GM18526 (cell line): ENCODE data around the gene CNGA3.

ENCODE experiments used
- POLR2A ChIP-seq: IDR thresholded peaks from 3 replicates; pipeline ENCODE4 v1.6.1; 2011; ENCODE audit not compliant: insufficient read length; ENCODE audit errors: extremely low read depth

The CNGA3 gene

DNA sequence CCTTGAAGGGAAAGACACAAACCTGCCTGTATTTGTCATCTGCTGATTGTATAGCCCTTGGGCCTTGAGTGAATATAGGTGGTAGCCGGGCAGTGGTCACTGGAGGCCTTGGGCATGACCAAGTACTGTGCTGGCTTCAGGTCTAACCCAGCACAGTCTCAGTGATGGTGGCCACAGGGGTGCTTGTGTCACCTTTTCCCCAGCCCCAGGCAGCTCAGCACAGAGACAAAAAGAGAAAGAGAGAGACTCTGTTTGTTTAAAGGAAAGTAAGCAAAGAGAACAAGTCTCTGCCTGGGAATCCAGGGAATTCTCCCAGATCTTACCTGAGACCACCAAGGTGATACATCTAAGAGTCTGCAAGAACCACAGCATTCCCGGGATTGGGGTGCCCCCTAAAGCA, 59.0 kb downstream of the CNGA3 start:
- TF ChIP-seq POLR2A = no peak

- no peak for TF ChIP-seq POLR2A
Measured at GRCh38 chr2:98408155-98408554, 61.9 kb downstream of the CNGA3 start.

DNA sequence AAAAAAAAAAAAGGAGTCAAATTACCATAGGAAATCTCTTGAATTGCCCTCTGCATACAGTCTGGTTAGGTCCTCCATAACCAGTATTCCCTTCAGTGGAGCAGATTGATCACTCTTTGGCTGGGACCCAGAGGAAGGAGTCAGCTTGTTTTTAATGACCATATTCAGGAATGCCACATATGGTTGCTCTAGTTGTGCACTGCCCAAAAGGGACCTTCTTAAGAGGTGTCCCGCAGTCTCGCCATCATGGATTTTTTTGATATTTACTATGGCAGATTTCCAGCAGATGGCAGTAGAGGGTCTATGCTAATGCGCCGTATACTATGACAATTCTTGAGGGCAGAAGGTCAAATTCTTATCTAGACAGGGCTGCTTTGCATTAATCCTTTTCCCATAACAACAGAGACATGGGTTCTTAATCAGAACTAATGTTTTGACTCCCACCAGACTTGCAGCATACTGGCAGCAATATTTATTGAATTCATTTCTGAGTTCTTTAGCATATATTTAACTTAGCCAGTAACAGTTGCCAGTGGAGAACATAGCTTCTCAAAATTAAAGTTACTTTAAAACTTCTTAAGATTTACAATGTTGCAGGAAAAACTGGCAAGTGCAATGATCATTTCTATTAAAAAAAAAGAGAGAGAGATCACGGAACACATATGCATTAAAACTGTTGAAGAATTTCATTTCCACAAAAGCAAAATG, 66.6 kb downstream of the CNGA3 start:
- no peak for TF ChIP-seq POLR2A

- no peak for TF ChIP-seq POLR2A
Measured at GRCh38 chr2:98416383-98417159, 70.3 kb downstream of the CNGA3 start.

DNA sequence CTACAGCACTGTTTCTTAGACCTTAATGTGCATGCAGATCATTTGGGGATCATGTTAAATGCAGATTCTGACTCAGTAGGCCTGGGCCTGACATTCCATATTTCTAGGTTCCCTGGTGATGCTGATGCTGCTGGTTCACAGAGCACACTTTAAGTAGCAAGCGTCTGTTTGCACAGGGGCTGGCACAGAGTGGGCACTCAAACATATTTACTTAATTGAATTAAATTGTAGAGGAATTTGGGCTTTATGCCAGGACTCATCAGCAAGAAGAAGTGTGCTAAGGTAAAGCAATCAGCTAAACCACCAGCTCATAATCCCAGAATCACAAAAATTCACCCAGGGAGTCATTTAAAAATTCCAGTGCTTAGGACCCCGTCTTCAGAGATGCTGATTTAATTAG, 73.3 kb downstream of the CNGA3 start:
- TF ChIP-seq POLR2A = no peak

DNA sequence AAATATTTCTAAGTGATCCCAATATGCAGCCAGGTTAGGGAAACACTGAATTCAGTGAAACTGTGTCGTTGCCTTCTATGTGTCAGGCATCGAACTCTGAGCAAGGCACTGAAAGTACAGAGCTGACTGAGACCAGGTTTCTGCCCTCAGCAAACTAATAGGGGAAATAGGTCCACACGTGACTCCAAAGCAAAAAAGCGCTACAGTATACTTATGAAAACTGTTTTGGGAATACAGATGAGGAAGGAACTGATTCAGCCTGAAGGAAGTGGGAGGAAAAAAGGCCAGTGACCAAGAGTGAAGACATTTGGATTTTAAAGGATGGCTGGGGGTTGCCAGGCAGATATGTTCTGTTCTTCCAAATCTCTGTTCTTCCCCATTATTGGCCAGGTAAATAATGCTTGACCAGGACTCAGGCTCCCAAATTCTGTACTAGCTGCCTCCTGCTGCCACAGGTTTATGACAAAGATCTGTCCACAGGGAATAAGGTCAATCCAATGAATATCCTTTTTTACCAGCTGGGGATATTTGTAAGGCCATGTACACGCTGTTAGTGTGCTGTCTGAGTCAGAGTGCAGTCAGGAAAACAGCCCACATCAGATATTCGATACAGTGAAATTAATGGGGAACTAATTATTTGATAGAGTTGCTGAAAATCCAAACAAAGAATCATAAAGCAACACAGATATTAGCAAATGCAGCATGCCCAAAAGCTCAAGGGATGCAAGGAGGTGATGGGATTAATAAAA, 73.9 kb downstream of the CNGA3 start:
- no peak for TF ChIP-seq POLR2A

- no peak for TF ChIP-seq POLR2A
Measured at GRCh38 chr2:98422449-98422848, 76.2 kb downstream of the CNGA3 start.

- TF ChIP-seq POLR2A = no peak
Measured at GRCh38 chr2:98426771-98427170, 80.5 kb downstream of the CNGA3 start.

- no peak for TF ChIP-seq POLR2A
Measured at GRCh38 chr2:98432145-98432544, 85.9 kb downstream of the CNGA3 start.

GRCh38 chr2:98433363-98433964, 87.2 kb downstream of the CNGA3 start:
- no peak for TF ChIP-seq POLR2A

- no peak for TF ChIP-seq POLR2A
Measured at GRCh38 chr2:98434492-98434891, 88.2 kb downstream of the CNGA3 start.

DNA sequence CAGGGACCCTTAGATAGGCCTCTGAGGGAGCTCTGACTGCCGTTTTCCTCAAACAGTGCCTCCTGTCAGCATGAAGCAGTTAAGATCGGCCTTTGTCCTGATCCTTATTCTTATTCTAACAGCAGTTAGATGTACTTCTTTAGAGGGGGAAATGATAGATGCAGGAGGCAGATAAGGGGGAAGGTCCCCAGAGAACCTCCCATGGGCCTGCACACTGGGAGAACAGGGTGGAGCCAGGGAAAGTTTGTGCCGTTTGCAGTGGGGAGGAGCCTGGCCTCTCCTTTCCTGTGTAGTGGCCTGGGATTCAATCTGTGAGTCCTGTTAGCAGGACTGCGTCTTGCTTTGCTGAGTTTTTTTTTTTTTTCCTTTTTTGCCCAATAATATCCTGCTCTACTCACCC, 90.5 kb downstream of the CNGA3 start:
- no peak for TF ChIP-seq POLR2A

DNA sequence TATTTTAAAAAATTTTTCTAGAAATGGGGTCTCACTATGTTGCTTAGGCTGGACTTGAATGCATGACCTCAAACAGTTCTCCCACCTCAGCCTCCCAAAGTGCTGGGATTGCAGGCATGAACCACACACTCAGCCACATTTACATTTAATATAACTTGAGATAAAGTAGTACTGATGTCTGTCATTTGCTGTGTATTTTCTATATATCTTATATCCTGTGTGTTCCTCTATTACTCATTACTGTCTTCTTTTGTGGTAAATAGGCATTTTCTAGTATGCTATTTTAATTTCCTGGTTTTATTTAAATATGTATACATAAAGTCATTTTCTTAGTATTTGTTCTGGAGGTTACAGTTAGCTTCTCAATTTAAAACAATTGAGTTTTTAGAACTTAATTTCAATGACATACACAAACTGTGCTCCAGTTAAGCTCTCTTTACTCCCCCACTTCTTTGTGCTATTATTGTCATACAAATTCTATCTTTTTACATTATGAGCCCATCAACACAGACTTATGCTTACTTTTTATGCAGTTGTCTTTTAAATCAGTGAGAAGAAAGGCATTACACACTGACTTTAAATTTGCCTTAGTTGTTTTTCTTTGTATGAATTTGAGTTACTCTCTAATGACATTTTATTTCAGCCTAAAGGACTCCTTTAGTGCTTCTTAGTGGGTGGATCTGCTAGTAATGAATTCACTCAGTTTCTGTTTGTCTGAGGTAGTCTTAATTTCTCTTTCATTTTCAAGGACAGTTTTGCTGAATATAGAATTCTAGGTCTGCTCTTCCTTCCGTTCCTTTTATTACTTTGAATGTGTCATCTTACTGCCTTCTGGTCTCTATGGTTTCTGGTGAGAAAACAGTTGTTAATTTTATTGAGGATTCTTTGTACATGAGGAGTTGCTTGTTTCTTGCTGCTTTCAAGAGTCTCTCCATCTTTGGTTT, 92.2 kb downstream of the CNGA3 start:
- no peak for TF ChIP-seq POLR2A

GRCh38 chr2:98441706-98442450, 95.6 kb downstream of the CNGA3 start:
- no peak for TF ChIP-seq POLR2A
